GM21447 (cell line): ENCODE measurements around the gene ACSS2.

Experiments
- ATAC-seq: cut with Tn5 transposase; IDR thresholded peaks from one replicate; pipeline ENCODE4 v1.9.1; 2021; ENCODE audit not compliant: unreplicated experiment

The ACSS2 gene

DNA sequence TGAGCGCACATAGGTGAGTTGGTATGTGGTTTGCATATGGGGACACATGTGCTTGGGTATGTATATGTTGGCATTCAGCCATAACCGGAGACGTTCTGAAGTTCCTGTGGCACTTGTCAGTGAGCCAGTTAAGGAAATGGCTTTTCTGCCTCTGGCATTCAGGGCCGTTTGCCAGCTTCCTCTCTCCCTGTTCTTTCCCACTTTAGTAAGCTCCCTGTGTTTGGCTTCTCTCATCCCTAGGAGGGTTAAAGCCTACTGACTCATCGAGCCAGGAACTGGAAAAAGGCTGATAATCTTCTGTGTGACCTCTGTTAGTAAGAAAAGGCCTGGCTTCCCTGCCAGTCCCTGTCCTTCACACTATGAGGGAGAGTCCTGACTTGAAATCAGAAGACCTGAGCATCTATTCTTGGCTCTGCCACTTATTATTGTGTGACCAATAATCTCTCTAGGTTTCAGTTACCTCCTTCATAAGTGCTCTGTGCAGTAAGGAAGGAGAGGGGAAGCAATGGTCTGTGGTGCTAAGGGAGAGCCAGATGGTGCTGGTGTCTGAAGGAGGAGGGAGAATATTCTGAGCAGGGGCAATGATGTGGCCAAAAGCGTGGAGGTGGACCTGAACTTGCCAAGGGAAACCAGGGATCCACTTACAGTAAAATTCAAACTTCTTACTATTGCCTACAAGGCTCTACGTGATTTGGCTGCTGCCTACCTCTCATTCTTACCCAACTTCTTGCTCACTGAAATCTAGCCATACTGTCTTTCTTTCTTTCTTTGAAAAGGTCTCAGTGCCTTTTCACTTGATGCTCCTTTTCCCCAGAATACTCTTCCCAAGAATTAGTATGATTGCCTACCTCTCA lies 31.4 kb downstream of the ACSS2 start:
- no peak for ATAC-seq

DNA sequence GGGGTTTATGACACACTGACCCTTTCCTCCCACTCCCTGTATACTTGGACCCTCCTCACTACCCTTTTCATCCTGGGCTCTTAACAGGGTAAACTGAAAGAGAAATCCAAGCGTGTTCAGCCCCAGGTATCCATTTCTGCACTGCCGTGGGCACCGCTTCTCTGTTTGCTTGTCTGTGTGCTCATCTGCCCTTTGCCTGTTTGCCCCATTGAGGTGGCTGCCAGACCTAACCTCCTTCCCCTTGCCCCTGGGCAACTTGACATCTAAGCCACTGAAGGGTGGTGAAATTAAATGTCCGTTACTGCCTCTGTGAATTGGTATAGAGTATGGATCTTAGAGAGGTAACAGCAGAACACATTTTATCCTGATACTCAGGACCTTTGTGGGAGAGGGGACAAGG lies 38.7 kb downstream of the ACSS2 start:
- ATAC-seq, result no peak

DNA sequence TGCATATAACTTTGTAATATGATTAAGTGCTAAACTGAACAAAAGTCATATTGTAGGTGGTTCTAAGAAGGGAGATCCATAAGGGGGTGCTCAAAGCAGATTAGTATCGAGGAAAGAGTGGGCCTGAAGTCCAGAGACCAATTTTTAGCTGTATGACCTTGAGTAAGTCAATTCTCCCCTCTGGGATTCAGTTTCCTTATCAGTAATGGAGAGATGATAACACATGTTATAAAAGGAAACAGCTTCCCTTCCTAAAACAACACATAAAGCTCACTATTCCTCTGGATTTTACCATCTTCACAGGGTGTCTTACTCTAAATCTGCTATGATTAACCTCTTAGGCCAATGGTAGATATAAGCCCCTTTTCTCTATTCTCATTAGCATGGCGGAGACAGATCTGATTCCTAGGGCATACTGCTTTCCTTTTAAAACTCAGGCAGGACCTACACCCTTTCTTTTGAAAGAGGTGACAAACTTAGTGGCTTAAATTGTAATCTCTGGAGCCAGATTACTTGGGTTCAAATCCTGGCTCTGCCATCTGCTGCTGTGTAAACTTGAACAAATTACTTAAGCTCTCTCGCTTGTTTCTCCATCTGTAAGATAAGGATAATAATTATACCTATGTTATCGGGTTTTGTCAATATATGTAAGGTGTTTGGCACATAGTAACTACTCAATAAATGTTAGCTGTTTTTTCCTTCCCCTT lies 39.5 kb downstream of the ACSS2 start:
- no peak for ATAC-seq

DNA sequence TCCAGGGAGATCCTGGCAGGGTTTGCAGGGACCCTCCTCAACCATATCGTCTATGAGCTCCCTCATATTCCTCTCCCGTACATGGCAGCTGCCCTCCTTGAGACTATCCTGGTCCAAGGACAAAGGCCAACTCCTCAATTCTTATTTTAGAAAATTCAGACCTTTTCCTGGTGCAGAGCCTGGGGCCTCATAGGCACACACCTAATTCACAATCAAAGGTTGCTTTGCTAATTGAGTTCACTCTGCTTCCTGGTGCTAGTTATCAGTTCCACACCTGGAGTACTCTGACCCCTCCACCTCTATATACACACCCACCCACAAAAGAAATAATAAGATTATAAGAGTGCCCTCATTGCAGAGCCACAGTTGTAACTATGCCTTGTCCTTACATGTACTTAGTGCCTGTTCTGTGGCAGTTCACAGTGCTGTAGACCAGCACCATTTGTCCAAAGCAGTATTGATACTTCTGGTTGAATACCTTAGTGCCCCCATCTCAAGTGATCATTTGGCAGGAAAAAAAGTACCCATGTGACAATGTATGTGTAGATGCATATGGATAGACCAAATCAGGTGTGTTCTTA lies 40.5 kb downstream of the ACSS2 start:
- ATAC-seq, result no peak

DNA sequence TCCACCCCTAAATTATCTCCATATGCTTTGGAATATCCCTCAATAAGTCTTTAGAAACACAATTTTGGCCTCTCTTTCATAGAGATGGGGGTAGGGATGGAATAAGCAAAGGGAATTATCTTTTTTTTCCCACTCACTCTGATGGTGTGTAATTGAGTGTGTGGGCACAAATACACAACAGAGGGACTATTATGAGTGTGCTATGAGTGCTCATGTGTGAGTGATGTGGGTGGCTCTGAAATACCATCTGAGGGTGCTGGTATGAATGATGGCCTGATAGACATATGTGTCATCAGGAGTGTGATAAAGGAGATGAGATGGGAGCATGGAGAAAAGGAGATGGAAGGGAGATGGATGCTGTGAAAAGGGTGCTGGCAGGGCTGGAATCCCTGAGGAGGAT lies 43.6 kb downstream of the ACSS2 start:
- ATAC-seq, result no peak

DNA sequence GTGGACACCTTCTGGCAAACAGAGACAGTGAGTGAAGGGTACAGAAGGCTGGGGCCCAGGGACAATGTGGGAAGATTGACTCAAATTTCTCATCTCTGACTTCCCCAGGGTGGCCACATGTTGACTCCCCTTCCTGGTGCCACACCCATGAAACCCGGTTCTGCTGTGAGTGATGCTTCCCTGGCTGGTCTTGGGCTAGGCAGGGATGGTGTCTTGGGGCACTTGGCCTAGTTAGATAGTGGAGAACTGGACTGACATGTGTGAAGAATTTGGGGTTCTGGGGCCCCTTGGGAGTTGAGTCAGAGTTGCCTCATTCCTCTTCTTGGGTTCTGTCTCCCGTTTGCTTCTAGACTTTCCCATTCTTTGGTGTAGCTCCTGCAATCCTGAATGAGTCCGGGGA lies 45.0 kb downstream of the ACSS2 start:
- ATAC-seq, result no peak

DNA sequence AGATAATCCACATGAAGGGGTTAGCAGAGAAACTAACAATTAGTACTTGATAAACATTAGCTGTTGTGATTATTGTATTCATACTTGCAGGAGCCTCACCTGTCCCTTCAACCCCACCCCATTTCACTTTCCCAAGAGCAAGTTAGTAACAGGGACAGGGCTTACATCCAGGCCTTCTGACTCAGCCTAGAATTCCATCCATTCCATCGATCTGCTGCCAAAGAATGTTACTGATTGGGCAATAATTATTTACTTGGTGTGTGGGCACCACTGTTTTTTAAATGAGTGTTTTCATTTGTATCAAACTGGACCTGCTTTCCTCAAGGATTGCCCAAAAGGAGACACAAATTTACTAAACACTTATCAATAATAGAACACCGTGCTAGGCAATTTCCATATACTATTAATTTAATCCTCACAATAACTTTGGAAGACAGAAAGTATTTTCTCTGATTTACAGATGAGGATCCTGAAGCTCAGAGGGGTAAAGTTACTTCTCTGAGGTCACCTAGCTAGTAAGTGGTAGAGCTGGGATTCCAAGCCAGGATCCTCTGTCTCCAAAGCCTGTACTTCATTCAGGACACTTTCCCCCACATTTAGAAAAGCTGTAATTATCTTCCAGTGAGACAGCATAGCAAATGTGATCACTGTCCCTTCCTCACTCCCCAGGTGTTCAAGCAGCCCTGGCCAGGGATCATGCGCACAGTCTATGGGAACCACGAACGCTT lies 46.4 kb downstream of the ACSS2 start:
- ATAC-seq, result no peak

DNA sequence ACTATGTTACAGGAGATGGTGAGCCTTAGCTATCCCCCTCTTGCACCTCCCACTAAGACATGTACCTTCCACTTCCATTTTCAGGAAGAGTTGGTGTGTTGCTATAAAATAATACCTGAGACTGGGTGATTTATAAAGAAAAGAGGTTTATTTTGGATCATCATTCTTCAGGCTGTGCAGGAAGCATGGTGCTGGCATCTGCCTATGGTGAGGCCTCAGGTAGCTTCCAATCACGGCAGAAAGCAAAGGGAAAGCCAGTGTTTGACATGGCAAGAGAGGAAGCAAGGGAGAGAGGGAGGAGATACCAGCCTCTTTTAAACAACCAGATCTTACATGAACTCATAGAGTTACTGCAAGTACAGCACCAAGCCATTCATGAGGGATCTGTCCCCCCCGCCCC lies 47.0 kb downstream of the ACSS2 start:
- ATAC-seq, result no peak

DNA sequence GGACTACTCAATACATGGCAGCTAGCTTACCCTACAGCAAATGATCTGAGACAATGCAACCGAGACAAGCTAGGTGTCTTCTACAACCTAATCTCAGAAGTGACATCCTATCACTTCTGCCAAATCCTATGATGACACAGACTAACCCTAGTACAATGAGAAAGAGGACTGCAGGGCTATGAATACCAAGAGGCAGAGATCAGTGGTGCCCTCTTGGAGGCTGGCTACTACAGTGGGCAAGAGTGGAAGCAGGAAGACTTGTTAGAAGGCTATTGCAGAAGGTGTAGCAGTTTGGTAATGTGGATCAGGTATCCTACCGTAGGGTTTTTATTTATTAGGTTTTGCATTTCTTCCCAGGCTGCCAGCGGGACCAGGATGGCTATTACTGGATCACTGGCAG lies 48.9 kb downstream of the ACSS2 start:
- ATAC-seq, result no peak

DNA sequence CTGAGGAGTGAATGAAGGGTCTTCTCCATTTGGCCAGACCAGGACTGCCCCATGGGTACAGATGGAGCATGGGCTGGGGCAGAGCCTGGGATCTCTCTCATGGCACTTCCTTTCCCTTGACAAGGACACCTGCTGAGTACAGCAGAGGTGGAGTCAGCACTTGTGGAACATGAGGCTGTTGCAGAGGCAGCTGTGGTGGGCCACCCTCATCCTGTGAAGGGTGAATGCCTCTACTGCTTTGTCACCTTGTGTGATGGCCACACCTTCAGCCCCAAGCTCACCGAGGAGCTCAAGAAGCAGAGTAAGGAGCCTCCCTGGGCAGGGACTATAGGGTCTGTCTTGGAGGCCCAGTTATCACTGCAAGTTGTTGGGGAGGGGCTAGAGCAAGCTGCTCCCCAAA lies 49.6 kb downstream of the ACSS2 start:
- ATAC-seq, result no peak

DNA sequence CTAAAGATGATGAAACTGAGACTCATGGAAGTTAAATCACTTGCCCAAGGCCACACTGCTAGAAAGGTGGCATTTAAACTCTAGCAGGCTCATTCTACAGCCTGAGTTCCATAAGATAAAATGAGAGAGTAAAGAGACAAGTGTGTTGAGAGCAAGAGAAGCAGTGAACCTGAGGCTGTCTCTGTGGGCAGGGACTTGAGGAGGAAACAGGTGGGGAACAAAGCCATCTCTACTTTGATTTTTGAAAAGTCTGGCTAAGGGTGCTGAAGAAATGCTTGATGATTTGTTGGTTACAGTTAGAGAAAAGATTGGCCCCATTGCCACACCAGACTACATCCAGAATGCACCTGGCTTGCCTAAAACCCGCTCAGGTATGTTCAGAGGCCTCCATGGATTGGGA lies 50.2 kb downstream of the ACSS2 start:
- no peak for ATAC-seq

DNA sequence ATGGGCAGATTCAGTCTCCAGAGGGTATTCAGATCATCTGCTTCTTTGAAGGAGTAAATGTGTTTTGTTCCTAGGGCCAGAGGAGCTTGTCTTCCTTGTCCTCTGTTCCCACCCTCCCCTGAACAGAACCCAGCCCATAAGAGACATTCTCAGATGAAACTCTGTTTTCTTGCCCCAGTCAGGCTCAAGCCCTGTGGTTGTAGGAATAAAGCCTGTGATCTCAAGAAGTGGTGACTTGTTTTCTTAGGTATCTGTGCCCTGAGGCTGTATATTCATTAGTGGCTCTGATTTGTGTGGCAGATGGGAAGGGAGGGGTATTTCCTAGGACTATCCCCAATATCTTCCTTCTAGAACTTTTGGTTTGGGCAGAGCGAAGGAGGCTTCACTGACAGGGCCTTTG lies 51.3 kb downstream of the ACSS2 start:
- ATAC-seq, result no peak

DNA sequence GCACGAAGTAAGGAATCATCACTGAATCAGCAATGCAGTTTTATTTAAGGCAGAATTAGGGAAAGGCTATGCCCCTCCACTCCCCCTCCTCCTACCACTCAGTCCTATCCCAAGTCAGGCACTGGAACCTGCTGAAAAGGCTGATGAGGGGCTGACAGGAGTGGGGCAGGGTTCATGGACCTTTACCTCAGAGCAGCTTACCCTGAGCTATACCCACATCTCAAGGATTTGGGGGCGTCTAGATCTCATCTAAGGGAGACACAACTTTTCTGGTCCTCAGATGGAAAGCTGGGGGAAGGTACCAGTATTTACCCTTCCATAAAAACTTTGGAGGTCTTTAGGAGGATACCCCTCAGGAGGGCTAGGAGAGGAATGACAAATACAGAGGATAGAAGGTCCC lies 52.0 kb downstream of the ACSS2 start:
- ATAC-seq, result no peak

DNA sequence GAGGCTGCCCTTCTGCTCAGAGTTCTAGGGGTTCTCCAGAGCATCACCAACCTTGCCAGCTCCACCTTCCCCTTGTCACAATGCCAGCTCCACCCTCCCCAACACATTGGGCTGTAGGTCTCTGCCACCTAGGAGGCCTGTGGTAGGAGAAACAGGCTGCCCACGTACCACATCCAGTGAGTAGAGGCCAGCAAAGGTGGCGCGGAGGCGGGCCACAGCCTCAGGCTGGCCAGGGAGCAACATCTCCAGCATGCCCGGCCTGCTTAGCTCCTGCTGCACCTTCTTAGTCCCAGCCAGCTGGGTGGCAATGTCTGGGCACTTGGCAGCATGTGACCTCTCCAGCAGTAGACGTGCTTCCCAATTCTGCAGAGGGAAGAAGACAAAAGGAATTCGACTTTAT lies 55.4 kb downstream of the ACSS2 start:
- no peak for ATAC-seq

DNA sequence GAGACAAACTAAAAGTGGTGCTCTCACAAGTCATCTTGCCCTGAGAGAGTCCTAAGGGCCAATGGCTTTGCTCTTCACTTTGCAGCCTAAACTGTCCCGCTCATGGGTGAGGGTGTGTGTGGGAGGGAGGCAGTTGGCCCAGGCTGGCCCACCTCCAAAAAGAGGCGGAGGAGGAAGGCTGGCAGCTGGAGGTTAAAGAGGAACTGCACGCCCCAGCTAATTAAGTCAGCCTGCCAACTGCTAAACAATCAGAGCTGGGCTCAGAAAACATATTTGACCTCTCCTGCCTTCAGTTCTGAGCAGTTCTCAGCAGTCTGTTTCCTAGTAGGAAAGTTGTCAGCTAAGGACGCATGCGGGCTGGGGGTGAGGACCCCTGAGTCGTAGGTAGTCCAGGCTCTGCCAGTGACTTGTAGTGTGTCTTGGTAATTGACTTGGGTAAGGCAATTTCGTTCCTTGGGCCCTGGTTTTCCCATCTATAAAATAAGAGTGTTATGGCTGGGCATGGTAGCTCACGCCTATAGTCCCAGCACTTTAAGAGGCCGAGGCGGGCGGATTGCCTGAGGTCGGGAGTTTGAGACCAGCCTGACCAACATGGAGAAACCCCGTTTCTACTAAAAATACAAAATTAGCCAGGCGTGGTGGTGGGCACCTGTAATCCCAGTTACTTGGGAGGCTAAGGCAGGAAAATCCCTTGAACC lies 62.2 kb downstream of the ACSS2 start:
- ATAC-seq, result no peak

DNA sequence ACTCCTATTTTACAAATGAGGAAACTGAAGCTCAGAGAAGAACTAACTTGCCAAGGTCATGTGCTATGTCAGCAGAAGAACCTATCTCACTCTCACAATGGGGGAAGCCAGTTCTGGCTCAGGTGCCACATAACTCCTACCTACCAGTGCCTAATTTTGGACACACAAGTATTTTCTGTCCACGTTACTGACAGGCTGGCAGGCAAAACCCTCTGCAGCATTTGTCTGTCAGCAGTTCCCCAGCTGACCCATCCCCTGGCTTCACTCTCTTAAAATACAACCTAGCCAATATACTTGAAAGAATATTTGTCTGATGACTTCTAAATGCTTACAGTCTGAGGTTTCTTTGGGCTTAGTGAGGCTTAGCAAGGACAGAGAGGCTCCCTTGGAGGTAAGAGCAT lies 63.7 kb downstream of the ACSS2 start:
- ATAC-seq, result no peak

DNA sequence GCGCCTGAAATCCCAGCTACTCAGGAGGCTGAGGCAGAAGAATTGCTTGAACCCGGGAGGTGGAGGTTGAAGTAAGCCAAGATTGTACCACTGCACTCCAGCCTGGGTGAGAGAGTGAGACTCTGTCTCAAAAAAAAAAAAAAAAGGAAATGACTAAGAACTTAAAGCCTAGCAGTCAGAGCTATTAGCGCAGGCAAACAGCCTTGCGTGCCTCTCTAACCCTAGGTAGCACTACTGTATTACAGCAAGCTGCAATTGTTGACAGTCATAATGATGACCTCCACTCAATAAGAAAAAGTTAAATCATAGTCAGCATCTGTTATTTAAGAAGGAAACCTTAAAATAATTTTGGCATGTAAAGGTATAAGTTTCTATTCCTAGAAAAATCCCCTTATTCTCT lies 64.8 kb downstream of the ACSS2 start:
- no peak for ATAC-seq

DNA sequence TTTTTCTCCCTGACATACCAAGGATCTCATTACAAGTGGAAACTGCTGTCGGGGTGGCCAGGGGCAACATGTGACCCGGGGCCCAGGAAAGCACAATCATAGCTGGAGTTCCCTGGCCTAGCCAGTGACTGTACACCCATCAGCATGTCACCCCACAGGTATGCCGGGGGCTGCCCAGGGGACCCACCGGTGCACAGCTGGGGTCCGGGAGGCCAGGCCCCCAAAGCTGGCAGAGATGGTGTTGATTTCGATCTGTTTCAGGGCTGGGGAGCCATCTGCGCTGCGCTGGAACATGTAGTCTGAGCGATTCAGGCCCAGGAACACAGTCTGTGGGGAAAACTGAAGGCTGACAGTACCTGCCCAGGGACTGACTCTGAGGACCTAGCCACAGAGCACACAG lies 65.9 kb downstream of the ACSS2 start:
- ATAC-seq, result no peak

DNA sequence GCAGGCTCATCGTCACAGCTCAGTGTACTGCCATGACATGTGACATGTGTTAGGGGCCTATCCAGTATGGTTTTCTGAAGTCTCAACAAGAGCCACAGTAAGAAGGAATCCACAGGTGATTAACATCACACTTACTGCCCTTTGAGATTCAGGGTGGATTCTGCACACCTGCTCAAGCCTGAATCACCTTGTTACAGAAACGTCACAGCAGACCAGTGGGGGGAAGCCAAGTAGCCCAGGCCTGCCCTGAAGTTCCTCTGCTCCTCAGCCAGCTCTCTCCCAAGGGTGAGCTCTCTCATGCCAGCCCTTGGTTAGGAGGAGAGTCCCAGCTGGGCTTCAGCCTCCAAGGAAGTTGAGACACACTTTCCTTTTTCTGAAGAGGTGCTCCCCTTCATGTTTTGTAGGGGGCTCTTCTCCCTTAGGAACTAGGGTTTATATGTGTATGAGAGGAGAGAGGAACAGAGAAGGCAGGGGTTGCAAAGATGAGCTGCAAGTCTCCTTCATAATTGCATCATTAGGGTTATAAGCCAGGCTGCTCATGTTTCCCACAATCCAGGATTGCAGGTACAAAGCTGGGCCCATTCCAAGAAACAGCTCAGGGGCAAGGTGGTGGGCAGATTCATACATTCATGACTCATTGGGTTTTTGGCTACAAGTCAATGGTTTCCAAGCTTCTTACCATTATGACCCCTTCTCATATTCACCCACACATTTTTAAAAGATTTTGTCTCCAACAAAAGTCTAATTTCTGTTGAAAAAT lies 67.6 kb downstream of the ACSS2 start:
- no peak for ATAC-seq
